Nephron (organoid): ENCODE measurements around the gene ADISSP.

Source experiments
- H3K27ac Mint-ChIP-seq, 3 experiments: 2 replicates each; pipeline ENCODE4 v1.8.0; 2020; ENCODE audit warnings: mixed read lengths in 3 of 3, mild to moderate bottlenecking in 2 of 3, moderate library complexity in 1 of 3
- H3K27me3 Mint-ChIP-seq: 2 replicates; pipeline ENCODE4 v1.8.0; 2021; ENCODE audit warnings: low read depth, mild to moderate bottlenecking, moderate library complexity, mixed read lengths
- H3K36me3 Mint-ChIP-seq: 2 replicates; pipeline ENCODE4 v1.8.0; 2020; ENCODE audit warnings: low read depth, mixed read lengths
- H3K4me1 Mint-ChIP-seq: 2 replicates; pipeline ENCODE4 v1.8.0; 2020; ENCODE audit warnings: mixed read lengths
- H3K4me3 Mint-ChIP-seq, 3 experiments: 2 replicates each; pipeline ENCODE4 v1.8.0; 2020; ENCODE audit warnings: mild to moderate bottlenecking in 3 of 3, mixed read lengths in 3 of 3, moderate library complexity in 2 of 3
- H3K9me3 Mint-ChIP-seq: 2 replicates; pipeline ENCODE4 v1.8.0; 2020; ENCODE audit warnings: mixed read lengths
- CTCF ChIP-seq, 3 experiments: fragments of 200-600 bp; sonication (generic); IDR thresholded peaks; one replicate each; pipeline ENCODE4 v1.5.0; 2021; ENCODE audit warnings: antibody characterized with exemption in 3 of 3; ENCODE audit not compliant: unreplicated experiment in 3 of 3

Gene ADISSP

GRCh38 chr20:3763671-3764601, 3.6 kb downstream of the ADISSP start:
- peaks cover 4% of the 10 kb centered on the region for H3K36me3 Mint-ChIP-seq

GRCh38 chr20:3760655-3761348, 6.8 kb downstream of the ADISSP start:
- H3K27ac Mint-ChIP-seq: peak overlapping the region; percentile 75 to 78 (median 77)

More at GRCh38 chr20:3763671-3764601, 3.6 kb downstream of the ADISSP start:
- Mint-ChIP-seq H3K27ac (peak overlapping the region in 2 of 3 experiments; percentile 35 to 40), H3K4me1 (peaks cover 45% of the 10 kb centered on the region), H3K4me3 (peak overlapping the region in 2 of 3 experiments; percentile 9 to 53), H3K9me3 (no peaks in the 10 kb centered on the region), H3K27me3 (no peaks in the 10 kb centered on the region)
- no peak for TF ChIP-seq CTCF (IDR thresholded peaks at IDR 0.05; ENCODE audit: unreplicated experiment in 3 of 3)

GRCh38 chr20:3759884-3760283, 7.7 kb downstream of the ADISSP start:
- H3K27ac Mint-ChIP-seq: peak overlapping the region in 1 of 3 experiments; percentile 21
- H3K4me3 Mint-ChIP-seq: no peak overlapping the region
- no peaks in the 10 kb centered on the region for H3K27me3 Mint-ChIP-seq
- peaks cover 13% of the 10 kb centered on the region for H3K36me3 Mint-ChIP-seq
- no peak for TF ChIP-seq CTCF (IDR thresholded peaks at IDR 0.05; ENCODE audit: unreplicated experiment in 3 of 3)
- H3K4me1 Mint-ChIP-seq: peaks cover 22% of the 10 kb centered on the region
- H3K9me3 Mint-ChIP-seq: no peaks in the 10 kb centered on the region

More at GRCh38 chr20:3760655-3761348, 6.8 kb downstream of the ADISSP start:
- peaks cover 13% of the 10 kb centered on the region for H3K36me3 Mint-ChIP-seq
- no peaks in the 10 kb centered on the region for H3K27me3 Mint-ChIP-seq
- peak overlapping the region in 2 of 3 experiments; percentile 43 for H3K4me3 Mint-ChIP-seq
- no peaks in the 10 kb centered on the region for H3K9me3 Mint-ChIP-seq
- no peak for TF ChIP-seq CTCF (IDR thresholded peaks at IDR 0.05; ENCODE audit: unreplicated experiment in 3 of 3)
- H3K4me1 Mint-ChIP-seq: peaks cover 30% of the 10 kb centered on the region

GRCh38 chr20:3759316-3759823, 8.2 kb downstream of the ADISSP start:
- Mint-ChIP-seq H3K4me3 (no peak overlapping the region), H3K27ac (peak overlapping the region in 1 of 3 experiments; percentile 21), H3K36me3 (peaks cover 17% of the 10 kb centered on the region), H3K4me1 (peaks cover 20% of the 10 kb centered on the region), H3K27me3 (no peaks in the 10 kb centered on the region), H3K9me3 (no peaks in the 10 kb centered on the region)
- TF ChIP-seq CTCF (IDR thresholded peaks at IDR 0.05; ENCODE audit: unreplicated experiment in 3 of 3): no peak

GRCh38 chr20:3758566-3758965, 9.0 kb downstream of the ADISSP start:
- Mint-ChIP-seq H3K9me3 (no peaks in the 10 kb centered on the region), H3K27me3 (no peaks in the 10 kb centered on the region), H3K4me1 (peaks cover 17% of the 10 kb centered on the region), H3K27ac (no peak overlapping the region), H3K36me3 (peaks cover 17% of the 10 kb centered on the region), H3K4me3 (no peak overlapping the region)
- no peak for TF ChIP-seq CTCF (IDR thresholded peaks at IDR 0.05; ENCODE audit: unreplicated experiment in 3 of 3)
